ENCODE data around the gene CFAP77.

DNA sequence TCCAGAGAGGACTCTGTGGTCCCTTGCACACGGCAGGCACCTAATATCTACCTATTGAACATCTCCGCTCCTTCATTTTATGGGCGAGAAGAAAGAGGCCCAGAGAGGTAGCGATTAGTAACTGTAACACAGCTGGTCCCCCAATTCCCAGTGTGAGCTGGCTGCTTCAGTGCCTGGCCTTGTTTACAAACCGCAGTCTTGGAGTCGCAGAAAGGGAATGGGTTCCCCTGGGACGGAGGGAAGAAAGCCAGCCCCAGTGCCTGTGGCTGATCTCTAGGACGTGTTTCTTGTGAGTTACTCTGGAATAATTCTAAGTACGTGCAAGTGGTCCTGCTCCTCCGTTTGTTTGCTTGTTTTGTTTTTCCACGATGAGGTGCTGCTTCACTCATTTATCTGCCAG lies 52.0 kb downstream of the CFAP77 start:
- TF ChIP-seq GTF2F1 (IDR thresholded peaks at IDR 0.05; ENCODE audit: low read depth, low read length) (no peak), ARHGAP35 (IDR thresholded peaks at IDR 0.05; ENCODE audit: partially characterized antibody) (no peak), SETDB1 (IDR thresholded peaks at IDR 0.05; ENCODE audit: low read length) (no peak), RBM14 (IDR thresholded peaks at IDR 0.05; ENCODE audit: borderline replicate concordance, insufficient read depth, low read depth, low read length) (no peak), POLR2AphosphoS5 (IDR thresholded peaks at IDR 0.05; ENCODE audit: control insufficient read depth, insufficient read depth, low read depth, low read length) (no peak), POLR2A (conservative IDR thresholded peaks at IDR 0.05) (no peak), CHD2 (IDR thresholded peaks at IDR 0.05; ENCODE audit: low read depth, low read length) (no peak), HOXB6 (CRISPR knock-in tag; IDR thresholded peaks at IDR 0.05; ENCODE audit: borderline replicate concordance) (no peak), RFX5 (IDR thresholded peaks at IDR 0.05; ENCODE audit: low read depth, low read length) (no peak), BACH1 (tag; IDR thresholded peaks at IDR 0.05) (no peak), ADNP (tag; IDR thresholded peaks at IDR 0.05) (no peak), SREBF1 (IDR thresholded peaks at IDR 0.05; ENCODE audit: borderline replicate concordance, low read depth, low read length) (no peak)
- TF ChIP-seq, protein P1, sequence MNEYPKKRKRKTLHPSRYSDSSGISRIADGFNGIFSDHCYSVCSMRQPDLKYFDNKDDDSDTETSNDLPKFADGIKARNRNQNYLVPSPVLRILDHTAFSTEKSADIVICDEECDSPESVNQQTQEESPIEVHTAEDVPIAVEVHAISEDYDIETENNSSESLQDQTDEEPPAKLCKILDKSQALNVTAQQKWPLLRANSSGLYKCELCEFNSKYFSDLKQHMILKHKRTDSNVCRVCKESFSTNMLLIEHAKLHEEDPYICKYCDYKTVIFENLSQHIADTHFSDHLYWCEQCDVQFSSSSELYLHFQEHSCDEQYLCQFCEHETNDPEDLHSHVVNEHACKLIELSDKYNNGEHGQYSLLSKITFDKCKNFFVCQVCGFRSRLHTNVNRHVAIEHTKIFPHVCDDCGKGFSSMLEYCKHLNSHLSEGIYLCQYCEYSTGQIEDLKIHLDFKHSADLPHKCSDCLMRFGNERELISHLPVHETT (CRISPR knock-in tag; conservative IDR thresholded peaks at IDR 0.05 in 1 of 2, IDR thresholded peaks at IDR 0.05 in 1 of 2) = no peak
- TF ChIP-seq, protein P2, sequence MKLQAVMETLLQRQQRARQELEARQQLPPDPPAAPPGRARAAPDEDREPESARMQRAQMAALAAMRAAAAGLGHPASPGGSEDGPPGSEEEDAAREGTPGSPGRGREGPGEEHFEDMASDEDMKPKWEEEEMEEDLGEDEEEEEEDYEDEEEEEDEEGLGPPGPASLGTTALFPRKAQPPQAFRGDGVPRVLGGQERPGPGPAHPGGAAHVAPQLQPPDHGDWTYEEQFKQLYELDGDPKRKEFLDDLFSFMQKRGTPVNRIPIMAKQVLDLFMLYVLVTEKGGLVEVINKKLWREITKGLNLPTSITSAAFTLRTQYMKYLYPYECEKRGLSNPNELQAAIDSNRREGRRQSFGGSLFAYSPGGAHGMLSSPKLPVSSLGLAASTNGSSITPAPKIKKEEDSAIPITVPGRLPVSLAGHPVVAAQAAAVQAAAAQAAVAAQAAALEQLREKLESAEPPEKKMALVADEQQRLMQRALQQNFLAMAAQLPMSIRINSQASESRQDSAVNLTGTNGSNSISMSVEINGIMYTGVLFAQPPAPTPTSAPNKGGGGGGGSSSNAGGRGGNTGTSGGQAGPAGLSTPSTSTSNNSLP (IDR thresholded peaks at IDR 0.05; ENCODE audit: borderline replicate concordance, low read depth, low read length) = no peak

All from K562 (cell line).